ENCODE results near the gene THNSL1.

GRCh38 chr10:25017661-25018060 is 1.2 kb downstream of the THNSL1 start:
- no peak for TF ChIP-seq POLR2A (IDR thresholded peaks at IDR 0.05)
- TF ChIP-seq, protein P1, sequence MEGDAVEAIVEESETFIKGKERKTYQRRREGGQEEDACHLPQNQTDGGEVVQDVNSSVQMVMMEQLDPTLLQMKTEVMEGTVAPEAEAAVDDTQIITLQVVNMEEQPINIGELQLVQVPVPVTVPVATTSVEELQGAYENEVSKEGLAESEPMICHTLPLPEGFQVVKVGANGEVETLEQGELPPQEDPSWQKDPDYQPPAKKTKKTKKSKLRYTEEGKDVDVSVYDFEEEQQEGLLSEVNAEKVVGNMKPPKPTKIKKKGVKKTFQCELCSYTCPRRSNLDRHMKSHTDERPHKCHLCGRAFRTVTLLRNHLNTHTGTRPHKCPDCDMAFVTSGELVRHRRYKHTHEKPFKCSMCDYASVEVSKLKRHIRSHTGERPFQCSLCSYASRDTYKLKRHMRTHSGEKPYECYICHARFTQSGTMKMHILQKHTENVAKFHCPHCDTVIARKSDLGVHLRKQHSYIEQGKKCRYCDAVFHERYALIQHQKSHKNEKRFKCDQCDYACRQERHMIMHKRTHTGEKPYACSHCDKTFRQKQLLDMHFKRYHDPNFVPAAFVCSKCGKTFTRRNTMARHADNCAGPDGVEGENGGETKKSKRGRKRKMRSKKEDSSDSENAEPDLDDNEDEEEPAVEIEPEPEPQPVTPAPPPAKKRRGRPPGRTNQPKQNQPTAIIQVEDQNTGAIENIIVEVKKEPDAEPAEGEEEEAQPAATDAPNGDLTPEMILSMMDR (IDR thresholded peaks at IDR 0.05) = no peak
